Measurements from ENCODE around the gene CCDC50.

Gene CCDC50

DNA sequence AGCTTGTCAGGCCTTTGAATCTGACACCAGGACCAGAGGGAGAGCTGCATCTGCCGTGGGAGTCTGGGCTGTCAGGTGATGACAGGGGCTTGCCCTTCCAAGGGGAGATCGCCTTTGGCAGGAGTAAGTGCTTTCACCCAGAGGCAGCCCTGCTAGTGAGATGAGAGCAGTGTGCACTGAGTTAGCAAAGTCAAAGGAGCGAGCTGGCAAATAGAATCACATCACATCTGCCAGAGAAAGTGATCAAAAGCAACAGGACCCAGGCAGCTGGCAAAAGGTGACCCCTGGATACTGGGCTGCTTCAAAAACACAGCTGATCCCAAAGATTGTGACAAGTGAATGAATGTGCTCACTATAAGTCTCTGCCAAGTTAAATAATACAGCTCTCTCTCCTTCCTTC, 95.7 kb downstream of the CCDC50 start:
- Histone ChIP-seq H3K36me3 (ENCODE audit: control insufficient read depth, insufficient read depth, low read length) (no peaks in the 10 kb centered on the region), H3K27ac (ENCODE audit: low read depth, low read length, severe bottlenecking) (no peak overlapping the region), H3K4me1 (ENCODE audit: control insufficient read depth, insufficient read depth, low read length, poor library complexity, severe bottlenecking) (no peaks in the 10 kb centered on the region), H3K9me3 (ENCODE audit: control insufficient read depth, low read length) (no peaks in the 10 kb centered on the region), H3K4me3 (ENCODE audit: extremely low read depth, insufficient read depth, low read length, poor library complexity, severe bottlenecking) (no peak overlapping the region)
- 93% methylated on average over 2 to 3 of the region's 3 CpGs for WGBS, 2 experiments (ENCODE audit: insufficient coverage in 2 of 2)

GRCh38 chr3:191425322-191425734, 96.1 kb downstream of the CCDC50 start:
- no peak overlapping the region for H3K4me3 ChIP-seq (ENCODE audit: extremely low read depth, insufficient read depth, low read length, poor library complexity, severe bottlenecking)

DNA sequence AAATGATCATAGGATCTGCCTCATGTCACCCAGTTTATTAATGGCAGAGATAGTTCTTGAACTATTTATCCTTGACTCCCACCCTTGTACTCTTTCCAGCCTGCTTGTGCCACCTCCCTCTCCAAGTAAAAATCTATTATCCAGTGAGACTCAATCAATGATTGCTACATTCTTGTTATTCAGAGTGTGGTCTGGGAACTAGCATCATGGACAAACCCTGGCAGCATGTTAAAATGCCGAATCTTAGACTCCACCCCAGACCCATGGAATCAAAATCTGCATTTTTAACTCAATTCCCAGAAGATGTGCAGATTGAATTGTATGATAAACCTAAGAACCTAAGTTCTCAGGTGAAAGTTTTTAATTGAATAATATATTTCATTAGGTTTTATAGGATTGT, 97.1 kb downstream of the CCDC50 start:
- 80% methylated on average over 1 of the region's 1 CpG; no CpG with 5 or more reads in 1 of the 2 experiments for WGBS, 2 experiments (ENCODE audit: insufficient coverage in 2 of 2)
- H3K4me1 ChIP-seq (ENCODE audit: control insufficient read depth, insufficient read depth, low read length, poor library complexity, severe bottlenecking), result no peaks in the 10 kb centered on the region
- no peaks in the 10 kb centered on the region for H3K9me3 ChIP-seq (ENCODE audit: control insufficient read depth, low read length)

More at GRCh38 chr3:191425322-191425734, 96.1 kb downstream of the CCDC50 start:
- Histone ChIP-seq H3K4me1 (ENCODE audit: control insufficient read depth, insufficient read depth, low read length, poor library complexity, severe bottlenecking) (no peaks in the 10 kb centered on the region), H3K36me3 (ENCODE audit: control insufficient read depth, insufficient read depth, low read length) (no peaks in the 10 kb centered on the region), H3K27ac (ENCODE audit: low read depth, low read length, severe bottlenecking) (no peak overlapping the region), H3K9me3 (ENCODE audit: control insufficient read depth, low read length) (no peaks in the 10 kb centered on the region)
- WGBS, 2 experiments (ENCODE audit: insufficient coverage in 2 of 2), result 93 to 95% methylated on average over 6 to 9 of the region's 11 CpGs

DNA sequence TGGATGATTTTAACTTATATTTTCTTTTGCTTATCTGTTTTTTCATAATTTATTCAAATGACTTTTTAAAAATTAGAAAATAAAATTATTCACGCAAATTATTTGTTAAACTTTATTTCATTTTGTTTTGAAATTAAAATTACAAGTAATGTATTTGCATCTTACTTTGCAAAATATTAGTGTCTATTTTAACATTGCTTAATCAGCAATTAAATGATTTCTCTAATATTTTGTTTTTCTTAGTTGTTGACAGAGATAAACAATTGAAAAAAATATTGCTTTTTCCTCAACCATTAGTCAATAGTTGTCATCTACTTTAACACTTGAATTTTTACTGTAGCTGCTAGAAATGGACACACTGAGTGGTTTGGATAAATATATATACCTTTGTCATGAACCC, 99.0 kb downstream of the CCDC50 start:
- H3K9me3 ChIP-seq (ENCODE audit: control insufficient read depth, low read length), result no peaks in the 10 kb centered on the region
- H3K36me3 ChIP-seq (ENCODE audit: control insufficient read depth, insufficient read depth, low read length), result no peaks in the 10 kb centered on the region
- WGBS, 2 experiments (ENCODE audit: insufficient coverage in 2 of 2), result no CpG with 5 or more reads among the region's 1 CpG
- H3K27ac ChIP-seq (ENCODE audit: low read depth, low read length, severe bottlenecking), result no peak overlapping the region
- no peak overlapping the region for H3K4me3 ChIP-seq (ENCODE audit: extremely low read depth, insufficient read depth, low read length, poor library complexity, severe bottlenecking)
- no peaks in the 10 kb centered on the region for H3K4me1 ChIP-seq (ENCODE audit: control insufficient read depth, insufficient read depth, low read length, poor library complexity, severe bottlenecking)

More for the DNA sequence above, 97.1 kb downstream of the CCDC50 start:
- no peak overlapping the region for H3K4me3 ChIP-seq (ENCODE audit: extremely low read depth, insufficient read depth, low read length, poor library complexity, severe bottlenecking)
- no peak overlapping the region for H3K27ac ChIP-seq (ENCODE audit: low read depth, low read length, severe bottlenecking)
- H3K36me3 ChIP-seq (ENCODE audit: control insufficient read depth, insufficient read depth, low read length), result no peaks in the 10 kb centered on the region

DNA sequence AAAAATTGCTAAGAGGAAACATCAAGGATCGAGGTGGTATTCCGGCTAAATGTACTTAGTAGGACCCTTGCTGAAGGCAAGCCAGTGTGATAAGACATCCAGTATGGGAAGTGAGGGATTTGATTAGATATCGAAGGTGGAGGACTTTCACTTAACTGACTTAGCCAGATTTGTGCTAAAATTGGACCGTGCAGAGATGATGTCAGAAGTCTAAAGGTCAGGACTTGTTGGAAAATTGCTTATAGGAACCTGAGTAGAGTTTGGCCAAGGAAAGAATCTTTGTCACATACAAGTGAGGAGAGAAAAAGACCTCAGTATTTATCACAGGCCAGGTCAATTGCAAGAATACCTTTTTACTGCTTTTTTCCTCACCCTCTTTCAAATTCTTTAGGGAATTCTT, 100.9 kb downstream of the CCDC50 start:
- 90 to 93% methylated on average over 3 to 4 of the region's 4 CpGs for WGBS, 2 experiments (ENCODE audit: insufficient coverage in 2 of 2)
- Histone ChIP-seq H3K4me3 (ENCODE audit: extremely low read depth, insufficient read depth, low read length, poor library complexity, severe bottlenecking) (no peak overlapping the region), H3K27ac (ENCODE audit: low read depth, low read length, severe bottlenecking) (no peak overlapping the region), H3K36me3 (ENCODE audit: control insufficient read depth, insufficient read depth, low read length) (no peaks in the 10 kb centered on the region), H3K9me3 (ENCODE audit: control insufficient read depth, low read length) (no peaks in the 10 kb centered on the region), H3K4me1 (ENCODE audit: control insufficient read depth, insufficient read depth, low read length, poor library complexity, severe bottlenecking) (no peaks in the 10 kb centered on the region)

DNA sequence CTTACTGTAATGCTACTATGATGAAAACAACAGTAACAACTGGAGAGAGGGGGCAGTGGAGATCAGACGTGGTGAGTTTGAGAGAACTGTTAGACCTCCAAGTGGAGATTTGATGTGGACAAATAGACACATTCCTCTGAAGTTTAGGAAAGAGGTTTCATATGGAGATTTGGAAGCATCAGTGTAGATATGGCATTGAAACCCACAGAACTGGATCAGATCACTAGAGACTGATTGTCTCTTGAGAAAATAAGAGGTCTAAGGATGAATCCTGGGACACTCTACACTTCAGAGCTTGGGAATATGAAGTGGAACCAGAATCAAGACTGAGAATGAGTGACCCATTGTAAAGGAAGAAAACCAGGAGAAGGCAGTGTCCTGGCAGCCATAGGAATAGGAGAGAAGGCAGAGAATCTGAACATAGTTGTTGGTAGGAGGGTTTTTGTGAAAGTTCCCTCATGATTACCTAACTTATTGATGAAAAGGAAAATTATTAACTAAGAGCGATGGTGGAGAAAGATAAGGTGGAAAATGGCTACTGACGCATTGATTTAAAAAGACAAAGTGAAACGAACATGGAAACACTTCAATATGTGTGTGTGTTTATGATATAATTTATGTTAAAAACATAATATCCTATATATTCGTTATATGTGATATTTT, 102.1 kb downstream of the CCDC50 start:
- WGBS, 2 experiments (ENCODE audit: insufficient coverage in 2 of 2), result 89 to 96% methylated on average over 1 to 2 of the region's 5 CpGs
- Histone ChIP-seq H3K27ac (ENCODE audit: low read depth, low read length, severe bottlenecking) (no peak overlapping the region), H3K36me3 (ENCODE audit: control insufficient read depth, insufficient read depth, low read length) (no peaks in the 10 kb centered on the region), H3K4me1 (ENCODE audit: control insufficient read depth, insufficient read depth, low read length, poor library complexity, severe bottlenecking) (no peaks in the 10 kb centered on the region), H3K4me3 (ENCODE audit: extremely low read depth, insufficient read depth, low read length, poor library complexity, severe bottlenecking) (no peak overlapping the region), H3K9me3 (ENCODE audit: control insufficient read depth, low read length) (no peaks in the 10 kb centered on the region)

- Histone ChIP-seq H3K9me3 (ENCODE audit: control insufficient read depth, low read length) (no peaks in the 10 kb centered on the region), H3K4me1 (ENCODE audit: control insufficient read depth, insufficient read depth, low read length, poor library complexity, severe bottlenecking) (no peaks in the 10 kb centered on the region), H3K27ac (ENCODE audit: low read depth, low read length, severe bottlenecking) (no peak overlapping the region), H3K36me3 (ENCODE audit: control insufficient read depth, insufficient read depth, low read length) (no peaks in the 10 kb centered on the region), H3K4me3 (ENCODE audit: extremely low read depth, insufficient read depth, low read length, poor library complexity, severe bottlenecking) (no peak overlapping the region)
- 77 to 86% methylated on average over 1 to 2 of the region's 5 CpGs for WGBS, 2 experiments (ENCODE audit: insufficient coverage in 2 of 2)
These were observed 103.0 kb downstream of the CCDC50 start for GRCh38 chr3:191432162-191432561.

DNA sequence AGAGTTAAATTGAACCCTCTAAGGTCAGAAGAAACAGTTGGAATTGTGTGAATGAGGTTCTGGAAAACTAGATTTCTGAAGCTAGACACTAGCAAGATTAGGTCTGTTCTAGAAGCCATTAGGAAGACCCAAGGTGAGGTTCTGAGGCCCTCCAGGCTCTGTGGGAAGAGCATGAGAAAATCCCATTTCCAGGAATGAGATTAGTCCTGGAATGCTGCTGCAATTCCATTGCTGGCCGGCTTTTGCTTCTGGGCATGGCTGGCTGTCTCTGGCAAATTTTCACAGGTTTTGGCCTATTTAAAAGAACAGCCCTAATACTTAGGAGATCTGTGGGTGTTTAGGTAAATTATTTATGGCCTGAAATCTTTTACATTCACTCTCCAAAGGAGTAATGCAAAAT, 104.8 kb downstream of the CCDC50 start:
- Histone ChIP-seq H3K4me1 (ENCODE audit: control insufficient read depth, insufficient read depth, low read length, poor library complexity, severe bottlenecking) (no peaks in the 10 kb centered on the region), H3K9me3 (ENCODE audit: control insufficient read depth, low read length) (no peaks in the 10 kb centered on the region), H3K27ac (ENCODE audit: low read depth, low read length, severe bottlenecking) (no peak overlapping the region), H3K4me3 (ENCODE audit: extremely low read depth, insufficient read depth, low read length, poor library complexity, severe bottlenecking) (no peak overlapping the region), H3K36me3 (ENCODE audit: control insufficient read depth, insufficient read depth, low read length) (no peaks in the 10 kb centered on the region)
- 80% methylated on average over 1 of the region's 1 CpG; no CpG with 5 or more reads in 1 of the 2 experiments for WGBS, 2 experiments (ENCODE audit: insufficient coverage in 2 of 2)

DNA sequence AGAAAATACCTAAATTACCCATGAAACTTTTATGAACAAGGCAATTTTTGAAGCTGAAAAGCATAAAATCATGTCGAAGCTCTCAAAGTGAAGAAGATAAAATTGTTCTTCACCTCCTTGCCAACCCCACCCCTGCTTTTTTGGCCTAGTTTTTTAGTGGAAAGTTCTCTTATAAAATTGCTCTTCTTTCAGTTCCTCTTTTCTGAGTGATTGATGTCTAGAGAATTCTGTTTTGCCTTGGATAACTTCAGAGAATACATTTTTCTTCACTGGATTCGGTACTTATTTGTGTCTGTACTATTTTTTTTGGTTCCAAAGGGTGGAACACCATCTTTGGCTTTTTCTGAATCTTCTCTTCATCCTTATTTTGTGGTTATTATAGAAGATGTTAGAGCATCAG, 106.8 kb downstream of the CCDC50 start:
- no CpG with 5 or more reads among the region's 2 CpGs for whole genome bisulfite sequencing, 2 experiments (ENCODE audit: insufficient coverage in 2 of 2)

GRCh38 chr3:191438150-191438814, 109.1 kb downstream of the CCDC50 start:
- no CpG with 5 or more reads among the region's 2 CpGs for WGBS, 2 experiments (ENCODE audit: insufficient coverage in 2 of 2)
- Histone ChIP-seq H3K4me3 (ENCODE audit: extremely low read depth, insufficient read depth, low read length, poor library complexity, severe bottlenecking) (no peak overlapping the region), H3K27ac (ENCODE audit: low read depth, low read length, severe bottlenecking) (no peak overlapping the region), H3K9me3 (ENCODE audit: control insufficient read depth, low read length) (no peaks in the 10 kb centered on the region), H3K36me3 (ENCODE audit: control insufficient read depth, insufficient read depth, low read length) (no peaks in the 10 kb centered on the region), H3K4me1 (ENCODE audit: control insufficient read depth, insufficient read depth, low read length, poor library complexity, severe bottlenecking) (no peaks in the 10 kb centered on the region)

More for the DNA sequence above, 106.8 kb downstream of the CCDC50 start:
- H3K9me3 ChIP-seq (ENCODE audit: control insufficient read depth, low read length), result no peaks in the 10 kb centered on the region
- no peaks in the 10 kb centered on the region for H3K36me3 ChIP-seq (ENCODE audit: control insufficient read depth, insufficient read depth, low read length)
- H3K4me3 ChIP-seq (ENCODE audit: extremely low read depth, insufficient read depth, low read length, poor library complexity, severe bottlenecking), result no peak overlapping the region
- H3K4me1 ChIP-seq (ENCODE audit: control insufficient read depth, insufficient read depth, low read length, poor library complexity, severe bottlenecking), result no peaks in the 10 kb centered on the region
- H3K27ac ChIP-seq (ENCODE audit: low read depth, low read length, severe bottlenecking), result no peak overlapping the region

GRCh38 chr3:191440532-191440931, 111.3 kb downstream of the CCDC50 start:
- H3K27ac ChIP-seq (ENCODE audit: low read depth, low read length, severe bottlenecking), result no peak overlapping the region
- H3K9me3 ChIP-seq (ENCODE audit: control insufficient read depth, low read length), result no peaks in the 10 kb centered on the region
- 86% methylated on average over 1 to 2 of the region's 4 CpGs for WGBS, 2 experiments (ENCODE audit: insufficient coverage in 2 of 2)
- H3K4me3 ChIP-seq (ENCODE audit: extremely low read depth, insufficient read depth, low read length, poor library complexity, severe bottlenecking), result no peak overlapping the region
- no peaks in the 10 kb centered on the region for H3K4me1 ChIP-seq (ENCODE audit: control insufficient read depth, insufficient read depth, low read length, poor library complexity, severe bottlenecking)
- H3K36me3 ChIP-seq (ENCODE audit: control insufficient read depth, insufficient read depth, low read length), result no peaks in the 10 kb centered on the region
